HEK293 (cell line): ENCODE results near the gene RALGAPA2.

Experiments used
- CTCF ChIA-PET: fragments of 350-600 bp; formaldehyde crosslinking; extraction: SDS; loops from one replicate; lab custom pipeline; 2021; ENCODE audit warnings: antibody characterized with exemption; lab: Yijun Ruan, JAX
- POLR2A ChIA-PET: fragments of 300-600 bp; formaldehyde crosslinking; extraction: SDS; loops from one replicate; lab custom pipeline; 2020; ENCODE audit warnings: antibody characterized with exemption, inconsistent platforms; lab: Yijun Ruan, JAX
- H3K27ac ChIP-seq: fragments of 200-500 bp; sonication (Bioruptor generic); 2 replicates; pipeline ENCODE4 v1.5.1; 2014; ENCODE audit warnings: low read depth, low read length, control low read depth, inconsistent platforms; ENCODE audit errors: extremely low read depth
- H3K36me3 ChIP-seq, 2 experiments: fragments of 200-500 bp in 1 of 2; sonication (Bioruptor generic) in 1 of 2; 1 replicate in 1 of 2; 2 replicates in 1 of 2; pipeline ENCODE4 v1.5.1; 2014 to 2017; ENCODE audit warnings: inconsistent platforms in 2 of 2, low read length in 2 of 2; ENCODE audit not compliant: control insufficient read depth in 2 of 2, insufficient read depth in 1 of 2
- H3K4me1 ChIP-seq: fragments of 200-500 bp; sonication (Bioruptor generic); 2 replicates; pipeline ENCODE4 v1.5.1; 2014; ENCODE audit warnings: mild to moderate bottlenecking, low read length, inconsistent platforms; ENCODE audit not compliant: control insufficient read depth, insufficient read depth
- H3K4me3 ChIP-seq: 2 replicates; pipeline ENCODE4 v1.5.1; 2011; ENCODE audit warnings: low read depth, mild to moderate bottlenecking, control low read depth, low read length, moderate library complexity
- H3K9me3 ChIP-seq: fragments of 200-500 bp; sonication (Bioruptor generic); 2 replicates; pipeline ENCODE4 v1.5.1; 2014; ENCODE audit warnings: low read depth, low read length, inconsistent platforms; ENCODE audit not compliant: control insufficient read depth, insufficient read depth
- BCL11A ChIP-seq: fragments of 450-650 bp; formaldehyde crosslinking; IDR thresholded peaks from 2 replicates; pipeline ENCODE4 v1.5.1; 2016; ENCODE audit warnings: low read depth, missing biosample characterization, missing genetic modification characterization
- GLI4 ChIP-seq: fragments of 450-650 bp; formaldehyde crosslinking; IDR thresholded peaks from 2 replicates; pipeline ENCODE4 v1.5.1; 2016; ENCODE audit warnings: missing biosample characterization, missing genetic modification characterization
- KLF9 ChIP-seq: fragments of 450-650 bp; formaldehyde crosslinking; IDR thresholded peaks from 2 replicates; pipeline ENCODE4 v1.5.1; 2016; ENCODE audit warnings: missing biosample characterization, missing genetic modification characterization, low read depth
- SCRT1 ChIP-seq: fragments of 450-650 bp; formaldehyde crosslinking; IDR thresholded peaks from 2 replicates; pipeline ENCODE4 v1.5.1; 2016; ENCODE audit warnings: missing biosample characterization, missing genetic modification characterization, borderline replicate concordance
- TSHZ1 ChIP-seq: fragments of 450-650 bp; formaldehyde crosslinking; IDR thresholded peaks from 2 replicates; pipeline ENCODE4 v1.5.1; 2016; ENCODE audit warnings: missing biosample characterization, missing genetic modification characterization, borderline replicate concordance
- ZBTB11 ChIP-seq: fragments of 450-650 bp; formaldehyde crosslinking; conservative IDR thresholded peaks from 2 replicates; pipeline ENCODE4 v1.5.1; 2016; ENCODE audit warnings: low read depth, missing biosample characterization, missing genetic modification characterization
- ZBTB48 ChIP-seq: fragments of 450-650 bp; formaldehyde crosslinking; IDR thresholded peaks from 2 replicates; pipeline ENCODE4 v1.5.1; 2016; ENCODE audit warnings: missing biosample characterization, missing genetic modification characterization
- ZBTB49 ChIP-seq: fragments of 450-650 bp; formaldehyde crosslinking; IDR thresholded peaks from 2 replicates; pipeline ENCODE4 v1.5.1; 2016; ENCODE audit warnings: missing biosample characterization, missing genetic modification characterization, low read depth
- ZBTB8A ChIP-seq: fragments of 450-650 bp; formaldehyde crosslinking; IDR thresholded peaks from 2 replicates; pipeline ENCODE4 v1.5.1; 2016; ENCODE audit warnings: missing biosample characterization, missing genetic modification characterization
- ZNF16 ChIP-seq: fragments of 450-650 bp; formaldehyde crosslinking; IDR thresholded peaks from 2 replicates; pipeline ENCODE4 v1.5.1; 2016; ENCODE audit warnings: low read depth, missing biosample characterization, missing genetic modification characterization
- ZNF175 ChIP-seq: fragments of 450-650 bp; formaldehyde crosslinking; IDR thresholded peaks from 2 replicates; pipeline ENCODE4 v1.5.1; 2016; ENCODE audit warnings: missing biosample characterization, missing genetic modification characterization
- ZNF26 ChIP-seq: fragments of 450-650 bp; formaldehyde crosslinking; IDR thresholded peaks from 2 replicates; pipeline ENCODE4 v1.5.1; 2016; ENCODE audit warnings: missing biosample characterization, missing genetic modification characterization
- ZNF266 ChIP-seq: fragments of 450-650 bp; formaldehyde crosslinking; IDR thresholded peaks from 2 replicates; pipeline ENCODE4 v1.5.1; 2016; ENCODE audit warnings: missing biosample characterization, missing genetic modification characterization, low read depth
- ZNF426 ChIP-seq: fragments of 450-650 bp; formaldehyde crosslinking; IDR thresholded peaks from 2 replicates; pipeline ENCODE4 v1.5.1; 2017; ENCODE audit warnings: missing biosample characterization, missing genetic modification characterization, mild to moderate bottlenecking, inconsistent platforms, moderate library complexity
- ZNF544 ChIP-seq: fragments of 450-650 bp; formaldehyde crosslinking; IDR thresholded peaks from 2 replicates; pipeline ENCODE4 v1.5.0; 2017; ENCODE audit warnings: missing biosample characterization, missing genetic modification characterization
- ZNF571 ChIP-seq: fragments of 450-650 bp; formaldehyde crosslinking; IDR thresholded peaks from 2 replicates; pipeline ENCODE4 v1.5.0; 2017; ENCODE audit warnings: missing biosample characterization, missing genetic modification characterization
- ZNF623 ChIP-seq: fragments of 450-650 bp; formaldehyde crosslinking; IDR thresholded peaks from 2 replicates; pipeline ENCODE4 v1.5.1; 2016; ENCODE audit warnings: missing biosample characterization, missing genetic modification characterization
- ZNF670 ChIP-seq: fragments of 450-650 bp; formaldehyde crosslinking; IDR thresholded peaks from 2 replicates; pipeline ENCODE4 v1.5.1; 2016; ENCODE audit warnings: missing biosample characterization, missing genetic modification characterization, low read depth
- ZNF76 ChIP-seq: fragments of 450-650 bp; formaldehyde crosslinking; IDR thresholded peaks from 2 replicates; pipeline ENCODE4; 2016; ENCODE audit warnings: low read depth, missing biosample characterization, missing genetic modification characterization, borderline replicate concordance
- ZNF791 ChIP-seq: fragments of 450-650 bp; formaldehyde crosslinking; IDR thresholded peaks from 2 replicates; pipeline ENCODE4 v1.5.1; 2016; ENCODE audit warnings: missing biosample characterization, missing genetic modification characterization
- ZSCAN30 ChIP-seq: fragments of 450-650 bp; IDR thresholded peaks from 2 replicates; pipeline ENCODE4 v1.5.1; 2018; ENCODE audit warnings: missing biosample characterization, mild to moderate bottlenecking, missing genetic modification characterization, moderate library complexity

The RALGAPA2 gene

GRCh38 chr20:20491784-20492264 is 220.6 kb downstream of the RALGAPA2 start:
- ChIA-PET POLR2A (no interaction called here), CTCF (interaction anchor here (0.7 kb wide), 1 partner anchor 373 kb away, joined by 3 read pairs; no protein-coding TSS in a partner anchor)
- Histone ChIP-seq H3K27ac (no peak overlapping the region), H3K36me3 (peaks cover 0 to 4% of the 10 kb centered on the region in 2 experiments; a peak in 1 of 3 replicates), H3K4me1 (no peaks in the 10 kb centered on the region)
- TF ChIP-seq ZNF175 (tag by site-specific recombination) (no peak), ZBTB11 (tag by site-specific recombination) (no peak), ZSCAN30 (tag by site-specific recombination) (no peak), KLF9 (tag by site-specific recombination) (no peak)
- TF ChIP-seq, all 188 proteins: peak for 0
- Histone ChIP-seq H3K4me3 (no peak overlapping the region), H3K9me3 (no peaks in the 10 kb centered on the region)

GRCh38 chr20:20491110-20491783 is 221.2 kb downstream of the RALGAPA2 start:
- Histone ChIP-seq H3K4me3 (no peak overlapping the region), H3K27ac (no peak overlapping the region), H3K9me3 (no peaks in the 10 kb centered on the region), H3K4me1 (no peaks in the 10 kb centered on the region), H3K36me3 (peaks cover 0 to 4% of the 10 kb centered on the region in 2 experiments; a peak in 1 of 3 replicates)
- CTCF ChIA-PET = interaction anchor here (0.7 kb wide), 1 partner anchor 373 kb away, joined by 3 read pairs; no protein-coding TSS in a partner anchor
- TF ChIP-seq ZBTB8A (tag by site-specific recombination) = no peak
- no peak for TF ChIP-seq ZNF26 (tag by site-specific recombination)
- TF ChIP-seq ZNF426 (tag by site-specific recombination) = no peak
- TF ChIP-seq ZNF791 (tag by site-specific recombination) = no peak
- TF ChIP-seq TSHZ1 = no peak
- no peak for TF ChIP-seq ZNF544 (tag by site-specific recombination)
- TF ChIP-seq ZBTB48 (tag by site-specific recombination) = no peak
- TF ChIP-seq BCL11A = no peak
- TF ChIP-seq SCRT1 = no peak
- no peak for TF ChIP-seq ZBTB49 (tag by site-specific recombination)
- no peak for TF ChIP-seq ZNF266 (tag by site-specific recombination)
- no peak for TF ChIP-seq ZNF623 (tag by site-specific recombination)
- TF ChIP-seq ZNF16 (tag by site-specific recombination) = no peak
- TF ChIP-seq ZNF571 (tag by site-specific recombination) = no peak
- no peak for TF ChIP-seq ZNF76 (tag by site-specific recombination)
- TF ChIP-seq GLI4 (tag by site-specific recombination) = no peak
- no peak for TF ChIP-seq ZNF670 (tag by site-specific recombination)
- POLR2A ChIA-PET = no interaction called here
